A673 (cell line): Measurements from ENCODE around the gene SGO2.

Experiments used
- EZH2 ChIP-seq: fragments of 200-600 bp; sonication (generic); IDR thresholded peaks from 2 replicates; pipeline ENCODE4 v1.6.1; 2017; ENCODE audit warnings: borderline replicate concordance, low read depth, mild to moderate bottlenecking, mixed read lengths, antibody characterized with exemption, low read length; ENCODE audit not compliant: poor library complexity, severe bottlenecking
- TF ChIP-seq, protein P1 (sequence below): fragments of 300-800, 200-600 bp; sonication (generic); conservative IDR thresholded peaks from 2 replicates; pipeline ENCODE4 v1.5.1; 2017; ENCODE audit warnings: low read depth, mild to moderate bottlenecking, antibody characterized with exemption, low read length, moderate library complexity, mixed read lengths

DNA sequence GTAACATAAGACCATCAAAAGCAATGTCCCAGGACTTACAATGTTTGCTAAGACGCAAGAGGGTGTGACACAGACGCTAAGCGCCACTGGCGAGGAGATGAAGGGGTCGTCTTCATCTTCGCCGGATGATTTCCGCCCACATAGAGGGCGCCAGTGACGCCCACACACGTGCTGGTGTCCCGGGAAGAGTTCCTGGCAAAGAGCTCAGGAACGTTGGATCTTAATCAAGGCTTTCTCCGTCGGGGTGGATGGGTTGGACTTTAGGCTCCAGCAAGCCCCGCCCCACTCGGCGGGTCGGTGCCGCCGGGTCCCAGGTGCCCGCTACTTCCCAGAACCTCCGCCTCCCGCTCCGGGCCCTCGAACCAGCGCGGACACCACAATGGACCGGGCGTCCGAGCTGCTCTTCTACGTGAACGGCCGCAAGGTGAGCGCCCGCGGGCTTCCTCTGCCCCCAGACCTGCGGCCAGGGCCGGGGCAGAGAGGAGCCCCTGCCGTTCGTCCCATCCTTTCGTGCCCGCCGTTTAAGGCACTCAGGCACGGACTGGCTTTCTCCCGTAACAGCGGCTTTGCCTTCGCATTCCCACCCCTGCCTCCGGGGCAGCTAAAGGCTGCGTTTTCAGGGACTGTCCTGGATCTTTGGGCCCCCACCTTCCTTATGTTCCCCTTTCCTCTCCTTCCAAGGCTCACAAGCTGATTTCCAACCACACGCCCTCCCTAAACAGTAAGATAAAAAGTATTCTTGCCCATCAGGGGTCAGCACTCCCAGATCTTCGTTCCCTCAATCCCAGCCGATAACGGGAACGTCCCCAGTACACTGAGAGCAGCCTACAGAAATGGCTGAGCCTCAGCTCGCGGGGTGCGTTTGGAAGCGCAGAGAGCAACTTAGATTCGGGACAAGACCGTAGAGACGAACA lies 60.0 kb downstream of the SGO2 start, which contains the start of gene AOX1:
- TF ChIP-seq, protein P1, sequence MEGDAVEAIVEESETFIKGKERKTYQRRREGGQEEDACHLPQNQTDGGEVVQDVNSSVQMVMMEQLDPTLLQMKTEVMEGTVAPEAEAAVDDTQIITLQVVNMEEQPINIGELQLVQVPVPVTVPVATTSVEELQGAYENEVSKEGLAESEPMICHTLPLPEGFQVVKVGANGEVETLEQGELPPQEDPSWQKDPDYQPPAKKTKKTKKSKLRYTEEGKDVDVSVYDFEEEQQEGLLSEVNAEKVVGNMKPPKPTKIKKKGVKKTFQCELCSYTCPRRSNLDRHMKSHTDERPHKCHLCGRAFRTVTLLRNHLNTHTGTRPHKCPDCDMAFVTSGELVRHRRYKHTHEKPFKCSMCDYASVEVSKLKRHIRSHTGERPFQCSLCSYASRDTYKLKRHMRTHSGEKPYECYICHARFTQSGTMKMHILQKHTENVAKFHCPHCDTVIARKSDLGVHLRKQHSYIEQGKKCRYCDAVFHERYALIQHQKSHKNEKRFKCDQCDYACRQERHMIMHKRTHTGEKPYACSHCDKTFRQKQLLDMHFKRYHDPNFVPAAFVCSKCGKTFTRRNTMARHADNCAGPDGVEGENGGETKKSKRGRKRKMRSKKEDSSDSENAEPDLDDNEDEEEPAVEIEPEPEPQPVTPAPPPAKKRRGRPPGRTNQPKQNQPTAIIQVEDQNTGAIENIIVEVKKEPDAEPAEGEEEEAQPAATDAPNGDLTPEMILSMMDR, result peak; percentile 35; the same call in 1 of the 2 replicates
- TF ChIP-seq EZH2, result no peak
